HepG2 (cell line): ENCODE data around the gene PIGL. TPM values are rescaled to one million over a fixed set of nuclear protein-coding genes. Genes with fewer than 3 reads are reported as not detected.

Source experiments
- ATM ChIP-seq: fragments of 450-650 bp; IDR thresholded peaks from 2 replicates; pipeline ENCODE4 v1.7.1; 2017; ENCODE audit warnings: mild to moderate bottlenecking, borderline replicate concordance
- CREM ChIP-seq, 2 experiments: sonication (generic) in 1 of 2; formaldehyde crosslinking in 1 of 2; IDR thresholded peaks; 2 replicates each; pipeline versions ENCODE4 v1.4.0 to v1.6.1; 2016 to 2020; ENCODE audit warnings: antibody characterized with exemption in 1 of 2, mild to moderate bottlenecking in 1 of 2, missing genetic modification reagents in 1 of 2
- HCFC1 ChIP-seq: fragments of 150-350 bp; IDR thresholded peaks from 2 replicates; pipeline ENCODE4 v1.6.1; 2014; ENCODE audit warnings: low read depth, low read length
- HIVEP1 ChIP-seq: sonication (generic); formaldehyde crosslinking; IDR thresholded peaks from 2 replicates; pipeline ENCODE4 v1.4.0; 2020; ENCODE audit warnings: mild to moderate bottlenecking, missing genetic modification reagents
- JARID2 ChIP-seq: sonication (generic); formaldehyde crosslinking; IDR thresholded peaks from 2 replicates; pipeline ENCODE4 v1.8.1; 2023; ENCODE audit warnings: missing genetic modification reagents, inconsistent platforms; ENCODE audit not compliant: insufficient replicate concordance
- NCOR1 ChIP-seq: fragments of 200-600 bp; sonication (generic); IDR thresholded peaks from 2 replicates; pipeline ENCODE4 v1.7.0; 2017; ENCODE audit warnings: antibody characterized with exemption, low read length, borderline replicate concordance
- RNF2 ChIP-seq: fragments of 450-650 bp; conservative IDR thresholded peaks from 2 replicates; pipeline ENCODE4 v1.6.1; 2016; ENCODE audit warnings: low read depth
- SRY ChIP-seq: sonication (generic); formaldehyde crosslinking; IDR thresholded peaks from 2 replicates; pipeline ENCODE4 v1.8.0; 2022; ENCODE audit warnings: mild to moderate bottlenecking, missing genetic modification reagents
- WIZ ChIP-seq: sonication (generic); formaldehyde crosslinking; IDR thresholded peaks from 2 replicates; pipeline ENCODE4 v1.5.1; 2020; ENCODE audit warnings: mild to moderate bottlenecking, missing genetic modification reagents
- ZFAT ChIP-seq: sonication (generic); formaldehyde crosslinking; conservative IDR thresholded peaks from 2 replicates; pipeline ENCODE4 v1.8.1; 2023; ENCODE audit warnings: missing genetic modification reagents, inconsistent platforms
- ZFP41 ChIP-seq: sonication (generic); formaldehyde crosslinking; IDR thresholded peaks from 2 replicates; pipeline ENCODE4 v1.4.0; 2020; ENCODE audit warnings: mild to moderate bottlenecking, missing genetic modification reagents, borderline replicate concordance
- ZFY ChIP-seq: sonication (generic); formaldehyde crosslinking; IDR thresholded peaks from 2 replicates; pipeline ENCODE4 v1.4.0; 2020; ENCODE audit warnings: missing genetic modification reagents
- ZNF468 ChIP-seq: sonication (generic); formaldehyde crosslinking; IDR thresholded peaks from 2 replicates; pipeline ENCODE4 v1.8.0; 2022; ENCODE audit warnings: mild to moderate bottlenecking, moderate library complexity, missing genetic modification reagents
- ZNF496 ChIP-seq: sonication (generic); formaldehyde crosslinking; IDR thresholded peaks from 2 replicates; pipeline ENCODE4 v1.8.1; 2023; ENCODE audit warnings: mild to moderate bottlenecking, moderate library complexity, missing genetic modification reagents; ENCODE audit not compliant: insufficient replicate concordance
- ZNF7 ChIP-seq: IDR thresholded peaks from 2 replicates; pipeline ENCODE4 v1.6.1; 2016; ENCODE audit warnings: missing biosample characterization, missing genetic modification reagents
- ZNF790 ChIP-seq: sonication (generic); formaldehyde crosslinking; IDR thresholded peaks from 2 replicates; pipeline ENCODE4 v1.8.0; 2022; ENCODE audit warnings: missing genetic modification reagents, mild to moderate bottlenecking, borderline replicate concordance
- polyA plus RNA-seq, 8 experiments: library from polyadenylated mRNA; depleted of rRNA in 3 of 8; stranded (reverse) in 7 of 8; unstranded in 1 of 8; fragments of >200 nt; fragmentation: Illumina TruSeq in 4 of 8; extraction: Trizol in 4 of 8; gene quantifications; 2 replicates each; pipeline versions ENCODE4 v1.2.1 to v1.2.3, GENCODE V29; 2011 to 2016; ENCODE audit warnings: low read depth in 4 of 8, missing spikeins in 1 of 8, mixed read lengths in 1 of 8; ENCODE audit not compliant: insufficient read depth in 1 of 8
- total RNA-seq, 5 experiments: library from RNA; depleted of rRNA; stranded (reverse); fragments of >200 nt; fragmentation: Illumina TruSeq; extraction: Trizol; gene quantifications; 2 replicates each; pipeline ENCODE4 v1.2.3, GENCODE V29; 2016; ENCODE audit warnings: low read depth in 1 of 5
- TF ChIP-seq, protein P1 (sequence below): sonication (generic); formaldehyde crosslinking; IDR thresholded peaks from 2 replicates; pipeline ENCODE4 v1.4.0; 2020; ENCODE audit warnings: missing genetic modification reagents, borderline replicate concordance
- TF ChIP-seq, protein P2 (sequence below): sonication (generic); formaldehyde crosslinking; IDR thresholded peaks from 2 replicates; pipeline ENCODE4 v1.5.1; 2020; ENCODE audit warnings: mild to moderate bottlenecking, missing genetic modification reagents
- TF ChIP-seq, protein P3 (sequence below): sonication (generic); formaldehyde crosslinking; IDR thresholded peaks from 2 replicates; pipeline ENCODE4 v1.4.0; 2020; ENCODE audit warnings: missing genetic modification reagents, borderline replicate concordance

PIGL gene
- total and polyA plus RNA-seq, 2 of the 13 experiments (the other 11 are each of a cell fraction or from before 2014, with no cell fraction given), result 28.5 to 63.8 TPM

DNA sequence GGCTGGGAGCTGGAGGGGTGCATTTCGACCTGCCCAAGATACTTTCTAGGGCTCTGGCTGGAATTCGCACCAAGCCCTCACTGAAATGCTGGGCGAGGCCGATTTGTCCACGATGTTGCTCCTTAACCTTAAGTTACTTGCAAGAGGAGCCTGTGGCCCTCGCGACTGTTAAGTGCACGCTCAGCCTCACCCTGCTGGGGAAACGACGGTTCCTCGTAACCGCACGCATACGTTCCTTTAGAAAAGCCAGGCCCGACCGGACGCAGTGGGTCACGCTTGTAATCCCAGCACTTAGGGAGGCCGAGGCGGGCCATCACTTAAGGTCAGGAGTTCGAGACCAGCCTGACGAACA lies 1.1 kb upstream of the PIGL start (continued):
- TF ChIP-seq JARID2 (CRISPR knock-in tag), result no peak
- TF ChIP-seq CREM (IDR thresholded peaks at IDR 0.05), result no peak
- no peak for TF ChIP-seq CREM (CRISPR knock-in tag; IDR thresholded peaks at IDR 0.05)
- TF ChIP-seq SRY (CRISPR knock-in tag), result no peak; the same call in 1 of the 2 replicates
- no peak for TF ChIP-seq ZNF790 (CRISPR knock-in tag)
- TF ChIP-seq RNF2, result peak; percentile 39; the same call in 1 of the 2 replicates
- no peak for TF ChIP-seq ATM
- TF ChIP-seq, protein P1, sequence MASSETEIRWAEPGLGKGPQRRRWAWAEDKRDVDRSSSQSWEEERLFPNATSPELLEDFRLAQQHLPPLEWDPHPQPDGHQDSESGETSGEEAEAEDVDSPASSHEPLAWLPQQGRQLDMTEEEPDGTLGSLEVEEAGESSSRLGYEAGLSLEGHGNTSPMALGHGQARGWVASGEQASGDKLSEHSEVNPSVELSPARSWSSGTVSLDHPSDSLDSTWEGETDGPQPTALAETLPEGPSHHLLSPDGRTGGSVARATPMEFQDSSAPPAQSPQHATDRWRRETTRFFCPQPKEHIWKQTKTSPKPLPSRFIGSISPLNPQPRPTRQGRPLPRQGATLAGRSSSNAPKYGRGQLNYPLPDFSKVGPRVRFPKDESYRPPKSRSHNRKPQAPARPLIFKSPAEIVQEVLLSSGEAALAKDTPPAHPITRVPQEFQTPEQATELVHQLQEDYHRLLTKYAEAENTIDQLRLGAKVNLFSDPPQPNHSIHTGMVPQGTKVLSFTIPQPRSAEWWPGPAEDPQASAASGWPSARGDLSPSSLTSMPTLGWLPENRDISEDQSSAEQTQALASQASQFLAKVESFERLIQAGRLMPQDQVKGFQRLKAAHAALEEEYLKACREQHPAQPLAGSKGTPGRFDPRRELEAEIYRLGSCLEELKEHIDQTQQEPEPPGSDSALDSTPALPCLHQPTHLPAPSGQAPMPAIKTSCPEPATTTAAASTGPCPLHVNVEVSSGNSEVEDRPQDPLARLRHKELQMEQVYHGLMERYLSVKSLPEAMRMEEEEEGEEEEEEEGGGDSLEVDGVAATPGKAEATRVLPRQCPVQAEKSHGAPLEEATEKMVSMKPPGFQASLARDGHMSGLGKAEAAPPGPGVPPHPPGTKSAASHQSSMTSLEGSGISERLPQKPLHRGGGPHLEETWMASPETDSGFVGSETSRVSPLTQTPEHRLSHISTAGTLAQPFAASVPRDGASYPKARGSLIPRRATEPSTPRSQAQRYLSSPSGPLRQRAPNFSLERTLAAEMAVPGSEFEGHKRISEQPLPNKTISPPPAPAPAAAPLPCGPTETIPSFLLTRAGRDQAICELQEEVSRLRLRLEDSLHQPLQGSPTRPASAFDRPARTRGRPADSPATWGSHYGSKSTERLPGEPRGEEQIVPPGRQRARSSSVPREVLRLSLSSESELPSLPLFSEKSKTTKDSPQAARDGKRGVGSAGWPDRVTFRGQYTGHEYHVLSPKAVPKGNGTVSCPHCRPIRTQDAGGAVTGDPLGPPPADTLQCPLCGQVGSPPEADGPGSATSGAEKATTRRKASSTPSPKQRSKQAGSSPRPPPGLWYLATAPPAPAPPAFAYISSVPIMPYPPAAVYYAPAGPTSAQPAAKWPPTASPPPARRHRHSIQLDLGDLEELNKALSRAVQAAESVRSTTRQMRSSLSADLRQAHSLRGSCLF, result no peak
- TF ChIP-seq, protein P2, sequence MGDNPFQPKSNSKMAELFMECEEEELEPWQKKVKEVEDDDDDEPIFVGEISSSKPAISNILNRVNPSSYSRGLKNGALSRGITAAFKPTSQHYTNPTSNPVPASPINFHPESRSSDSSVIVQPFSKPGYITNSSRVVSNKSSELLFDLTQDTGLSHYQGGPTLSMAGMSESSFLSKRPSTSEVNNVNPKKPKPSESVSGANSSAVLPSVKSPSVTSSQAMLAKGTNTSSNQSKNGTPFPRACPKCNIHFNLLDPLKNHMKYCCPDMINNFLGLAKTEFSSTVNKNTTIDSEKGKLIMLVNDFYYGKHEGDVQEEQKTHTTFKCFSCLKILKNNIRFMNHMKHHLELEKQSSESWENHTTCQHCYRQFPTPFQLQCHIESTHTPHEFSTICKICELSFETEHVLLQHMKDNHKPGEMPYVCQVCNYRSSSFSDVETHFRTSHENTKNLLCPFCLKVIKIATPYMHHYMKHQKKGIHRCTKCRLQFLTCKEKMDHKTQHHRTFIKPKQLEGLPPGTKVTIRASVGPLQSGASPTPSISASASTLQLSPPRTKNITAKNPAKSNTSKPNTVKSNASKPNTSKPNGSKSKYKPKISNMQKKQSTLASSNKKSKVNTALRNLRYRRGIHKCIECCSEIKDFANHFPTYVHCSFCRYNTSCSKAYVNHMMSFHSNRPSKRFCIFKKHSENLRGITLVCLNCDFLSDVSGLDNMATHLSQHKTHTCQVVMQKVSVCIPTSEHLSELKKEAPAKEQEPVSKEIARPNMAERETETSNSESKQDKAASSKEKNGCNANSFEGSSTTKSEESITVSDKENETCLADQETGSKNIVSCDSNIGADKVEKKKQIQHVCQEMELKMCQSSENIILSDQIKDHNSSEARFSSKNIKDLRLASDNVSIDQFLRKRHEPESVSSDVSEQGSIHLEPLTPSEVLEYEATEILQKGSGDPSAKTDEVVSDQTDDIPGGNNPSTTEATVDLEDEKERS (CRISPR knock-in tag), result no peak
- no peak for TF ChIP-seq ZNF7 (CRISPR knock-in tag)
- no peak for TF ChIP-seq HCFC1
- TF ChIP-seq ZNF468 (CRISPR knock-in tag), result 0 out of 2 replicates have a peak, but pooled peaks have one; percentile 22
- TF ChIP-seq ZFY (CRISPR knock-in tag), result peak; percentile 17; the same call in 1 of the 2 replicates
- TF ChIP-seq NCOR1, result no peak
- no peak for TF ChIP-seq ZFAT (CRISPR knock-in tag)
- TF ChIP-seq ZFP41, result no peak
- 0 out of 2 replicates have a peak, but pooled peaks have one; percentile 50 for TF ChIP-seq HIVEP1 (CRISPR knock-in tag)
- TF ChIP-seq, protein P3, sequence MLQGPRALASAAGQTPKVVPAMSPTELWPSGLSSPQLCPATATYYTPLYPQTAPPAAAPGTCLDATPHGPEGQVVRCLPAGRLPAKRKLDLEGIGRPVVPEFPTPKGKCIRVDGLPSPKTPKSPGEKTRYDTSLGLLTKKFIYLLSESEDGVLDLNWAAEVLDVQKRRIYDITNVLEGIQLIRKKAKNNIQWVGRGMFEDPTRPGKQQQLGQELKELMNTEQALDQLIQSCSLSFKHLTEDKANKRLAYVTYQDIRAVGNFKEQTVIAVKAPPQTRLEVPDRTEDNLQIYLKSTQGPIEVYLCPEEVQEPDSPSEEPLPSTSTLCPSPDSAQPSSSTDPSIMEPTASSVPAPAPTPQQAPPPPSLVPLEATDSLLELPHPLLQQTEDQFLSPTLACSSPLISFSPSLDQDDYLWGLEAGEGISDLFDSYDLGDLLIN, result no peak
- no peak for TF ChIP-seq ZNF496 (CRISPR knock-in tag)
- TF ChIP-seq WIZ (CRISPR knock-in tag), result peak; percentile 70; the same call in 1 of the 2 replicates
